Thymus (tissue), 11 donors: ENCODE results near the gene RABL6. TPM values are rescaled to one million over a fixed set of nuclear protein-coding genes. Genes with fewer than 3 reads are reported as not detected.

ENCODE experiments used
- DNase-seq, 9 donors: peaks; one replicate each; pipeline ENCODE4 v3.0.0-alpha.2; 2013; ENCODE audit warnings: low spot score in 9 of 9, low read depth in 6 of 9, missing footprints in 1 of 9
- H3K27ac ChIP-seq, 2 donors: one replicate each; pipeline ENCODE4 v1.5.1; 2013; ENCODE audit warnings: control low read depth in 1 of 2, low read depth in 1 of 2, low read length in 1 of 2, mild to moderate bottlenecking in 1 of 2, moderate library complexity in 1 of 2
- H3K27me3 ChIP-seq, 2 donors: one replicate each; pipeline ENCODE4 v1.5.1; 2013; ENCODE audit warnings: low read length in 1 of 2; ENCODE audit not compliant: control insufficient read depth in 2 of 2, insufficient read depth in 1 of 2
- H3K36me3 ChIP-seq, 2 donors: one replicate each; pipeline ENCODE4 v1.5.1; 2013; ENCODE audit warnings: low read length in 1 of 2, mild to moderate bottlenecking in 1 of 2, moderate library complexity in 1 of 2; ENCODE audit not compliant: control insufficient read depth in 2 of 2, insufficient read depth in 2 of 2
- H3K4me1 ChIP-seq, 2 donors: one replicate each; pipeline ENCODE4 v1.5.1; 2013; ENCODE audit warnings: low read length in 2 of 2; ENCODE audit not compliant: control insufficient read depth in 2 of 2, insufficient read depth in 2 of 2
- H3K4me3 ChIP-seq, 2 donors: one replicate each; pipeline ENCODE4 v1.5.1; 2013; ENCODE audit warnings: low read length in 2 of 2, control low read depth in 1 of 2, mild to moderate bottlenecking in 1 of 2
- H3K9me3 ChIP-seq, 2 donors: one replicate each; pipeline ENCODE4 v1.5.1; 2013; ENCODE audit warnings: low read length in 1 of 2, mild to moderate bottlenecking in 1 of 2; ENCODE audit not compliant: control insufficient read depth in 2 of 2, insufficient read depth in 1 of 2
- WGBS: extraction: QIAGEN DNeasy Blood & Tissue Kit; methylation state at CpG from one replicate; pipeline ENCODE4 v1.1.7; 2013; 5-methylcytosine and 5-hydroxymethylcytosine counted together
- polyA plus RNA-seq: library from polyadenylated mRNA; stranded (reverse); fragments of 200-250 nt; gene quantifications from one replicate; pipeline ENCODE4 v1.2.3, GENCODE V29; 2013
- total RNA-seq: library from RNA; stranded (reverse); fragments of 120-200 nt; gene quantifications from one replicate; pipeline ENCODE4 v1.2.4, GENCODE V29; 2013
- donor health status: healthy.

The RABL6 gene
- total and polyA plus RNA-seq, 2 donors = 43.4 to 55.1 TPM

- Histone ChIP-seq H3K36me3 (peaks cover 0 to 5% of the 10 kb centered on the region in 2 donors), H3K27me3 (peaks cover 55 to 62% of the 10 kb centered on the region in 2 donors), H3K9me3 (peaks cover 2 to 7% of the 10 kb centered on the region in 2 donors), H3K4me1 (peaks cover 17 to 32% of the 10 kb centered on the region in 2 donors), H3K4me3 (peak overlapping the region; percentile 74 to 85), H3K27ac (peak overlapping the region; percentile 24 to 39)
- peak in 2 of 9 donors; percentile 41 to 64 for DNase-seq
- 2% methylated on average over 48 of the region's 48 CpGs for WGBS
Measured at GRCh38 chr9:136847826-136848392, 40.2 kb downstream of the RABL6 start.

GRCh38 chr9:136848393-136849037, 40.8 kb downstream of the RABL6 start:
- DNase-seq = peak in 1 of 9 donors; percentile 48
- Histone ChIP-seq H3K4me1 (peaks cover 14 to 26% of the 10 kb centered on the region in 2 donors), H3K36me3 (peaks cover 0 to 5% of the 10 kb centered on the region in 2 donors), H3K9me3 (peaks cover 2 to 7% of the 10 kb centered on the region in 2 donors), H3K27me3 (peaks cover 49 to 56% of the 10 kb centered on the region in 2 donors), H3K27ac (peak overlapping the region in 1 of 2 donors; percentile 71), H3K4me3 (peak overlapping the region; percentile 74 to 85)
- 1% methylated on average over 52 of the region's 53 CpGs for WGBS

GRCh38 chr9:136849038-136849959, 41.6 kb downstream of the RABL6 start, which contains the start of gene PHPT1:
TSS of gene PHPT1 (plus strand) at chr9:136849409. CDS start at chr9:136849431, 22 bp downstream.
- 2% methylated on average over 77 of the region's 77 CpGs for WGBS
- H3K9me3 ChIP-seq = peaks cover 0 to 7% of the 10 kb centered on the region in 2 donors
- H3K27me3 ChIP-seq = peaks cover 42 to 48% of the 10 kb centered on the region in 2 donors
- peaks cover 11 to 20% of the 10 kb centered on the region in 2 donors for H3K4me1 ChIP-seq
- DNase-seq = peak; percentile 93 to 98 (median 96)
- peaks cover 0 to 5% of the 10 kb centered on the region in 2 donors for H3K36me3 ChIP-seq
- peak within 1 kb of the TSS; percentile 81 to 87 for H3K27ac ChIP-seq
- H3K4me3 ChIP-seq = peak within 1 kb of the TSS; percentile 74 to 85

- no peak overlapping the region for H3K27ac ChIP-seq
- H3K27me3 ChIP-seq = peaks cover 33 to 43% of the 10 kb centered on the region in 2 donors
- H3K9me3 ChIP-seq = peaks cover 0 to 7% of the 10 kb centered on the region in 2 donors
- peak overlapping the region; percentile 74 to 85 for H3K4me3 ChIP-seq
- H3K36me3 ChIP-seq = peaks cover 0 to 5% of the 10 kb centered on the region in 2 donors
- 78% methylated on average over 43 of the region's 43 CpGs for WGBS
- peaks cover 11 to 20% of the 10 kb centered on the region in 2 donors for H3K4me1 ChIP-seq
- no peak for DNase-seq
Measured at GRCh38 chr9:136849960-136850865, 42.5 kb downstream of the RABL6 start.

GRCh38 chr9:136850866-136851775, 43.4 kb downstream of the RABL6 start:
- peaks cover 0 to 5% of the 10 kb centered on the region in 2 donors for H3K36me3 ChIP-seq
- DNase-seq = no peak
- peaks cover 24 to 34% of the 10 kb centered on the region in 2 donors for H3K27me3 ChIP-seq
- H3K4me3 ChIP-seq = no peak overlapping the region
- H3K27ac ChIP-seq = no peak overlapping the region
- 95% methylated on average over 23 of the region's 23 CpGs for WGBS
- peaks cover 0 to 3% of the 10 kb centered on the region in 2 donors for H3K9me3 ChIP-seq
- peaks cover 11 to 20% of the 10 kb centered on the region in 2 donors for H3K4me1 ChIP-seq

- 94% methylated on average over 23 of the region's 23 CpGs for WGBS
- Histone ChIP-seq H3K36me3 (peaks cover 0 to 5% of the 10 kb centered on the region in 2 donors), H3K4me3 (no peak within 1 kb of the TSS), H3K27me3 (peaks cover 14 to 24% of the 10 kb centered on the region in 2 donors), H3K4me1 (peaks cover 8 to 20% of the 10 kb centered on the region in 2 donors), H3K27ac (no peak within 1 kb of the TSS), H3K9me3 (peaks cover 0 to 3% of the 10 kb centered on the region in 2 donors)
- no peak for DNase-seq
Measured at GRCh38 chr9:136851941-136852663, 44.4 kb downstream of the RABL6 start, which contains the start of gene MAMDC4. TSS of gene MAMDC4 (plus strand) at chr9:136852346. CDS start at chr9:136852417, 71 bp downstream.
